Measurements from ENCODE around the gene DELE1. TPM values are rescaled to one million over a fixed set of nuclear protein-coding genes. Genes with fewer than 3 reads are reported as not detected.

DELE1 gene
- total and polyA plus RNA-seq, 2 donors (not counting 3 experiments of a cell fraction or from before 2014, with no cell fraction given) = 105 to 121 TPM

DNA sequence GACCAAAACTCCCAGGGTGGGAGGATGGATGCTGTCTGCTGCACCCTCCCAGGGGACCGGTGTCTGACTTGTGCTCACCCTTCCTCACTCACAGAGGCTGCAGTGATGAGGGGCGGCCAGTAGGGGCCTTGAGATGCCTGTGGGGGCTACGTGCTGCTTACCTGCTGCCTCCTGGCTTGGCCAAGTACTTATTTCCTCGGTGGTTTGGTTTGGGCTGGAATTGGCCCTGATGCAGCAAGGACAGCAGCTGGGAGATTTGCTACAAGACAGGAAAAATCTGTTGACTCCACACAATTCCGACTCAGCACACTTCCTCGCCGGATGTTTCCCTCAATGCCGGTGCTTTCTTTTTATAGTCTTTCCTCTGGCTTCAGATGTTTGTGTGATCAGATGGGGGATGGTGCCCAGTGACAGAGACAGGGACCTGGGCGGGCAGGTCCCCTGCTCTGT lies 27.7 kb downstream of the DELE1 start:
- H3K36me3 ChIP-seq (ENCODE audit: control insufficient read depth in 2 of 2, extremely low read depth in 1 of 2, insufficient read depth in 2 of 2, low read length in 2 of 2) = no peaks in the 10 kb centered on the region
- no peaks in the 10 kb centered on the region for H3K9me1 ChIP-seq (replicated peaks; ENCODE audit: control insufficient read depth, extremely low read depth, insufficient read depth, low read length)
- dilution Hi-C loops (cut with MboI; ENCODE audit: extremely low pct_ligation_motif_present, low sequenced_read_pairs) (no loop called here), intact Hi-C loops (cut with micrococcal nuclease) (no loop called here)
- peak; percentile 69 for DNase-seq (ENCODE audit: low read depth, low spot score)
- H3K9ac ChIP-seq (replicated peaks; ENCODE audit: extremely low read depth, insufficient read depth, low read length) = no peak overlapping the region
- POLR2A ChIA-PET = no interaction called here
- BruUV-seq (replicated peaks) = no TSS peak
- no peaks in the 10 kb centered on the region for H3K27me3 ChIP-seq (ENCODE audit: control insufficient read depth in 2 of 2, insufficient read depth in 2 of 2, low read length in 2 of 2)
- no peak overlapping the region for H2AFZ ChIP-seq (ENCODE audit: low read depth, low read length)
- H3K9me3 ChIP-seq (replicated peaks; ENCODE audit: control insufficient read depth, insufficient read depth, low read length) = no peaks in the 10 kb centered on the region
- CTCF ChIA-PET = interaction anchor here (1.4 to 2.5 kb wide), 3 partner anchors 9 to 18 kb away, joined by 3 to 16 read pairs (median 5); no protein-coding TSS in a partner anchor
- no peaks in the 10 kb centered on the region for H4K20me1 ChIP-seq (replicated peaks; ENCODE audit: control insufficient read depth, extremely low read depth, insufficient read depth, low read length)
- peaks cover 51% of the 10 kb centered on the region for H3K4me1 ChIP-seq (ENCODE audit: control insufficient read depth, extremely low read depth, insufficient read depth, low read length)
- H3K27ac ChIP-seq (ENCODE audit: insufficient read depth, low read depth, low read length) = no peak overlapping the region
- peak; percentile 94 for FAIRE-seq
- no peak overlapping the region for H3K4me3 ChIP-seq (replicated peaks in 1 of 3; ENCODE audit: insufficient read depth in 1 of 3, low read depth in 1 of 3, low read length in 3 of 3)
- peak overlapping the region; percentile 54 for H3K4me2 ChIP-seq (ENCODE audit: insufficient read depth, low read length)
- no peaks in the 10 kb centered on the region for H3K79me2 ChIP-seq (ENCODE audit: control insufficient read depth, insufficient read depth, low read length)
- TF ChIP-seq MYC (IDR thresholded peaks at IDR 0.05; ENCODE audit: low read depth, low read length) (no peak), POLR2A (IDR thresholded peaks at IDR 0.05; ENCODE audit: low read depth, low read length) (no peak), POLR2AphosphoS5 (IDR thresholded peaks at IDR 0.05; ENCODE audit: insufficient read depth, low read depth, low read length) (peak; percentile 30), GATA2 (IDR thresholded peaks at IDR 0.05; ENCODE audit: insufficient read depth, insufficient read length, low read depth, low read length) (no peak), FOS (IDR thresholded peaks at IDR 0.05; ENCODE audit: borderline replicate concordance, insufficient read depth, low read length) (no peak), EZH2 (IDR thresholded peaks at IDR 0.05; ENCODE audit: borderline replicate concordance, low read depth, low read length, severe bottlenecking) (no peak), JUN (IDR thresholded peaks at IDR 0.05; ENCODE audit: borderline replicate concordance, insufficient read depth, insufficient read length, low read depth) (no peak)
- TF ChIP-seq, protein P1, sequence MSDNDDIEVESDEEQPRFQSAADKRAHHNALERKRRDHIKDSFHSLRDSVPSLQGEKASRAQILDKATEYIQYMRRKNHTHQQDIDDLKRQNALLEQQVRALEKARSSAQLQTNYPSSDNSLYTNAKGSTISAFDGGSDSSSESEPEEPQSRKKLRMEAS (IDR thresholded peaks at IDR 0.05; ENCODE audit: insufficient read depth, insufficient read length) = no peak
- TF ChIP-seq, protein P2, sequence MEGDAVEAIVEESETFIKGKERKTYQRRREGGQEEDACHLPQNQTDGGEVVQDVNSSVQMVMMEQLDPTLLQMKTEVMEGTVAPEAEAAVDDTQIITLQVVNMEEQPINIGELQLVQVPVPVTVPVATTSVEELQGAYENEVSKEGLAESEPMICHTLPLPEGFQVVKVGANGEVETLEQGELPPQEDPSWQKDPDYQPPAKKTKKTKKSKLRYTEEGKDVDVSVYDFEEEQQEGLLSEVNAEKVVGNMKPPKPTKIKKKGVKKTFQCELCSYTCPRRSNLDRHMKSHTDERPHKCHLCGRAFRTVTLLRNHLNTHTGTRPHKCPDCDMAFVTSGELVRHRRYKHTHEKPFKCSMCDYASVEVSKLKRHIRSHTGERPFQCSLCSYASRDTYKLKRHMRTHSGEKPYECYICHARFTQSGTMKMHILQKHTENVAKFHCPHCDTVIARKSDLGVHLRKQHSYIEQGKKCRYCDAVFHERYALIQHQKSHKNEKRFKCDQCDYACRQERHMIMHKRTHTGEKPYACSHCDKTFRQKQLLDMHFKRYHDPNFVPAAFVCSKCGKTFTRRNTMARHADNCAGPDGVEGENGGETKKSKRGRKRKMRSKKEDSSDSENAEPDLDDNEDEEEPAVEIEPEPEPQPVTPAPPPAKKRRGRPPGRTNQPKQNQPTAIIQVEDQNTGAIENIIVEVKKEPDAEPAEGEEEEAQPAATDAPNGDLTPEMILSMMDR (IDR thresholded peaks at IDR 0.05; ENCODE audit: extremely low read depth in 1 of 2, insufficient read depth in 1 of 2, low read depth in 1 of 2, low read length in 2 of 2) = peak; percentile 34 to 65

Measured in endothelial cell of umbilical vein (primary cell).